Endothelial cell of umbilical vein (primary cell): Measurements from ENCODE around the gene AVPR1A. TPM values are rescaled to one million over a fixed set of nuclear protein-coding genes. Genes with fewer than 3 reads are reported as not detected.

Source experiments
- BruUV-seq: library from RNA; stranded (reverse); fragments of 400-500 nt; replicated peaks from 2 replicates; lab custom pipeline; 2021; lab: Mats Ljungman, UMichigan
- CTCF ChIA-PET: fragments of 300-600, 350-600 bp; sonication (Branson Sonifier 250); formaldehyde crosslinking; loops from one replicate; lab custom pipeline; 2021; ENCODE audit warnings: antibody characterized with exemption, inconsistent platforms; lab: Charles Lee
- POLR2A ChIA-PET: fragments of 300-600, 350-600 bp; sonication (Branson Sonifier 250); formaldehyde crosslinking; loops from one replicate; lab custom pipeline; 2021; ENCODE audit warnings: antibody characterized with exemption, inconsistent platforms; lab: Charles Lee
- DNase-seq: peaks from one replicate; pipeline ENCODE4 v3.0.0-alpha.2; 2011; ENCODE audit warnings: low read depth, low spot score
- FAIRE-seq: peaks from 2 replicates; lab custom pipeline; 2011; peaks lifted over from hg19 to GRCh38; lab: Jason Lieb, UNC
- H2AFZ ChIP-seq: 2 replicates; pipeline ENCODE4 v1.6.0; 2012; ENCODE audit warnings: low read depth, low read length, control low read depth, inconsistent platforms
- H3K27ac ChIP-seq: 2 replicates; pipeline ENCODE4 v1.5.1; 2011; ENCODE audit warnings: low read depth, mild to moderate bottlenecking, control low read depth, low read length, moderate library complexity; ENCODE audit not compliant: insufficient read depth
- H3K27me3 ChIP-seq, 2 experiments: 2 replicates each; pipeline versions ENCODE4 v1.6.0 to v1.6.1; 2011; ENCODE audit warnings: low read length in 2 of 2, mixed read lengths in 1 of 2; ENCODE audit not compliant: control insufficient read depth in 2 of 2, insufficient read depth in 2 of 2
- H3K36me3 ChIP-seq, 2 experiments: 2 replicates in 1 of 2; 3 replicates in 1 of 2; pipeline ENCODE4 v1.5.1; 2011; ENCODE audit warnings: low read length in 2 of 2, mild to moderate bottlenecking in 1 of 2, moderate library complexity in 1 of 2; ENCODE audit not compliant: control insufficient read depth in 2 of 2, insufficient read depth in 2 of 2; ENCODE audit errors: extremely low read depth in 1 of 2
- H3K4me1 ChIP-seq: 3 replicates; pipeline ENCODE4 v1.5.1; 2011; ENCODE audit warnings: mild to moderate bottlenecking, low read length; ENCODE audit not compliant: control insufficient read depth, insufficient read depth; ENCODE audit errors: extremely low read depth
- H3K4me2 ChIP-seq: 2 replicates; pipeline ENCODE4 v1.6.1; 2011; ENCODE audit warnings: low read length, control low read depth, mixed read lengths; ENCODE audit not compliant: insufficient read depth
- H3K4me3 ChIP-seq, 3 experiments: fragments of 200-600 bp in 1 of 3; sonication (generic), shearing (Covaris generic) in 1 of 3; replicated peaks in 1 of 3; 2 replicates each; pipeline ENCODE4 v1.5.1; 2011 to 2016; ENCODE audit warnings: control low read depth in 3 of 3, low read length in 3 of 3, mild to moderate bottlenecking in 2 of 3, inconsistent platforms in 1 of 3, low read depth in 1 of 3, moderate library complexity in 1 of 3; ENCODE audit not compliant: insufficient read depth in 1 of 3
- H3K79me2 ChIP-seq: 2 replicates; pipeline ENCODE4 v1.6.0; 2012; ENCODE audit warnings: low read length, inconsistent platforms; ENCODE audit not compliant: control insufficient read depth, insufficient read depth
- H3K9ac ChIP-seq: replicated peaks from 2 replicates; pipeline ENCODE3; 2011; ENCODE audit warnings: low read length, control low read depth; ENCODE audit not compliant: insufficient read depth; ENCODE audit errors: extremely low read depth
- H3K9me1 ChIP-seq: replicated peaks from 3 replicates; pipeline ENCODE4 v1.6.0; 2011; ENCODE audit warnings: mild to moderate bottlenecking, low read length; ENCODE audit not compliant: control insufficient read depth, insufficient read depth; ENCODE audit errors: extremely low read depth
- H3K9me3 ChIP-seq: replicated peaks from 2 replicates; pipeline ENCODE4 v1.5.1; 2012; ENCODE audit warnings: low read length, inconsistent platforms; ENCODE audit not compliant: control insufficient read depth, insufficient read depth
- H4K20me1 ChIP-seq: replicated peaks from 2 replicates; pipeline ENCODE3; 2011; ENCODE audit warnings: mild to moderate bottlenecking, low read length; ENCODE audit not compliant: control insufficient read depth, insufficient read depth; ENCODE audit errors: extremely low read depth
- EZH2 ChIP-seq: IDR thresholded peaks from 2 replicates; pipeline ENCODE4 v1.6.1; 2012; ENCODE audit warnings: borderline replicate concordance, low read depth, mild to moderate bottlenecking, moderate library complexity, low read length, inconsistent platforms; ENCODE audit not compliant: severe bottlenecking
- JUN ChIP-seq: IDR thresholded peaks from 2 replicates; pipeline ENCODE4 v1.6.1; 2011; ENCODE audit warnings: borderline replicate concordance, low read depth; ENCODE audit not compliant: insufficient read length, insufficient read depth
- MYC ChIP-seq: IDR thresholded peaks from one replicate; pipeline ENCODE4 v1.6.1; 2011; ENCODE audit warnings: mild to moderate bottlenecking, low read depth, low read length
- POLR2A ChIP-seq: IDR thresholded peaks from 2 replicates; pipeline ENCODE4 v1.6.1; 2012; ENCODE audit warnings: low read depth, mild to moderate bottlenecking, control low read depth, low read length
- POLR2AphosphoS5 ChIP-seq: IDR thresholded peaks from 2 replicates; pipeline ENCODE4 v1.6.1; 2012; ENCODE audit warnings: low read depth, mild to moderate bottlenecking, control low read depth, low read length, moderate library complexity; ENCODE audit not compliant: insufficient read depth
- dilution Hi-C: fragments of 300-500 bp; cut with MboI; formaldehyde crosslinking; loops from one replicate; pipeline ENCODE4 v1.15.0; 2019; ENCODE audit warnings: low sequenced_read_pairs; ENCODE audit not compliant: extremely low pct_ligation_motif_present
- intact Hi-C: fragments of 100-400 bp; cut with micrococcal nuclease; formaldehyde crosslinking; loops from one replicate; pipeline ENCODE4 v1.10.0; 2022
- polyA plus RNA-seq, 4 experiments: library from polyadenylated mRNA; depleted of rRNA in 3 of 4; stranded (reverse) in 3 of 4; unstranded in 1 of 4; fragments of >200 nt; gene quantifications; 2 replicates each; pipeline versions ENCODE4 v1.2.1 to v1.2.3, GENCODE V29; 2011 to 2012; ENCODE audit warnings: missing spikeins in 1 of 4
- total RNA-seq: library from RNA; stranded (reverse); gene quantifications from 2 replicates; pipeline ENCODE4 v1.2.3, GENCODE V29; 2021
- TF ChIP-seq, protein P1 (sequence below): IDR thresholded peaks from 2 replicates; pipeline ENCODE4 v1.6.1; 2011; ENCODE audit not compliant: insufficient read depth, insufficient read length
- TF ChIP-seq, protein P2 (sequence below), 2 donors: IDR thresholded peaks; 1 replicate in 1 of 2; 2 replicates in 1 of 2; pipeline ENCODE4 v1.5.1; 2011; ENCODE audit warnings: low read length in 2 of 2, mild to moderate bottlenecking in 2 of 2, moderate library complexity in 2 of 2, control low read depth in 1 of 2, inconsistent platforms in 1 of 2, low read depth in 1 of 2; ENCODE audit not compliant: insufficient read depth in 1 of 2; ENCODE audit errors: extremely low read depth in 1 of 2

Gene AVPR1A
- total and polyA plus RNA-seq, 2 donors (not counting 3 experiments of a cell fraction or from before 2014, with no cell fraction given) = not detected

DNA sequence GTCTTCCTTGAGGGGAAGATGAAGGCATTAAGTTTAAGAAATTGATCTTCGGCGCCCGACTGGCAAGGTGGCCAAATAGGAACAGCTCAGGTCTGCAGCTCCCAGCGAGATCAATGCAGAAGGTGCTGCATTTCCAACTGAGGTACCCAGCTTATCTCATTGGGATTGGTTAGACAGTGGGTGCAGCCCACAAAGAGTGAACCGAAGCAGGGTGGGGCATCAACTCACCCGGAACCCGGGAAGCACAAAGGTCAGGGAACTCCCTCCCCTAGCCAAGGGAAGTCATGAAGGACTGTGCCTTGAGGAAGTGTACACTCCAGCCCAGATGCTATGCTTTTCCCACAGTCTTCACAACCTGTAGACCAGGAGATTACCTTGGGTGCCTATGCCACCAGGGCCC, 45.2 kb upstream of the AVPR1A start:
- BruUV-seq = no TSS peak
- DNase-seq (no peak), FAIRE-seq (no peak)
- Histone ChIP-seq H3K27ac (no peak overlapping the region), H3K27me3 (no peaks in the 10 kb centered on the region), H3K79me2 (no peaks in the 10 kb centered on the region), H3K4me1 (no peaks in the 10 kb centered on the region), H3K4me3 (no peak overlapping the region), H4K20me1 (no peaks in the 10 kb centered on the region), H3K4me2 (no peak overlapping the region), H3K36me3 (no peaks in the 10 kb centered on the region), H3K9ac (no peak overlapping the region), H2AFZ (no peak overlapping the region), H3K9me3 (no peaks in the 10 kb centered on the region), H3K9me1 (no peaks in the 10 kb centered on the region)
- CTCF ChIA-PET = no interaction called here
- intact Hi-C loops = no loop called here
- dilution Hi-C loops = no loop called here
- TF ChIP-seq, protein P1, sequence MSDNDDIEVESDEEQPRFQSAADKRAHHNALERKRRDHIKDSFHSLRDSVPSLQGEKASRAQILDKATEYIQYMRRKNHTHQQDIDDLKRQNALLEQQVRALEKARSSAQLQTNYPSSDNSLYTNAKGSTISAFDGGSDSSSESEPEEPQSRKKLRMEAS = no peak
- TF ChIP-seq, protein P2, sequence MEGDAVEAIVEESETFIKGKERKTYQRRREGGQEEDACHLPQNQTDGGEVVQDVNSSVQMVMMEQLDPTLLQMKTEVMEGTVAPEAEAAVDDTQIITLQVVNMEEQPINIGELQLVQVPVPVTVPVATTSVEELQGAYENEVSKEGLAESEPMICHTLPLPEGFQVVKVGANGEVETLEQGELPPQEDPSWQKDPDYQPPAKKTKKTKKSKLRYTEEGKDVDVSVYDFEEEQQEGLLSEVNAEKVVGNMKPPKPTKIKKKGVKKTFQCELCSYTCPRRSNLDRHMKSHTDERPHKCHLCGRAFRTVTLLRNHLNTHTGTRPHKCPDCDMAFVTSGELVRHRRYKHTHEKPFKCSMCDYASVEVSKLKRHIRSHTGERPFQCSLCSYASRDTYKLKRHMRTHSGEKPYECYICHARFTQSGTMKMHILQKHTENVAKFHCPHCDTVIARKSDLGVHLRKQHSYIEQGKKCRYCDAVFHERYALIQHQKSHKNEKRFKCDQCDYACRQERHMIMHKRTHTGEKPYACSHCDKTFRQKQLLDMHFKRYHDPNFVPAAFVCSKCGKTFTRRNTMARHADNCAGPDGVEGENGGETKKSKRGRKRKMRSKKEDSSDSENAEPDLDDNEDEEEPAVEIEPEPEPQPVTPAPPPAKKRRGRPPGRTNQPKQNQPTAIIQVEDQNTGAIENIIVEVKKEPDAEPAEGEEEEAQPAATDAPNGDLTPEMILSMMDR (IDR thresholded peaks at IDR 0.05; ENCODE audit: extremely low read depth in 1 of 2, insufficient read depth in 1 of 2, low read depth in 1 of 2, low read length in 2 of 2) = no peak
- TF ChIP-seq EZH2 (no peak), MYC (no peak), POLR2A (no peak), JUN (no peak), POLR2AphosphoS5 (no peak)
- POLR2A ChIA-PET = no interaction called here
